ENCODE data around the gene POLD2. TPM values are rescaled to one million over a fixed set of nuclear protein-coding genes. Genes with fewer than 3 reads are reported as not detected.

Gene POLD2
- total and polyA plus RNA-seq, 3 experiments from 2014 or later: 74.1 to 291 (median 279) TPM

DNA sequence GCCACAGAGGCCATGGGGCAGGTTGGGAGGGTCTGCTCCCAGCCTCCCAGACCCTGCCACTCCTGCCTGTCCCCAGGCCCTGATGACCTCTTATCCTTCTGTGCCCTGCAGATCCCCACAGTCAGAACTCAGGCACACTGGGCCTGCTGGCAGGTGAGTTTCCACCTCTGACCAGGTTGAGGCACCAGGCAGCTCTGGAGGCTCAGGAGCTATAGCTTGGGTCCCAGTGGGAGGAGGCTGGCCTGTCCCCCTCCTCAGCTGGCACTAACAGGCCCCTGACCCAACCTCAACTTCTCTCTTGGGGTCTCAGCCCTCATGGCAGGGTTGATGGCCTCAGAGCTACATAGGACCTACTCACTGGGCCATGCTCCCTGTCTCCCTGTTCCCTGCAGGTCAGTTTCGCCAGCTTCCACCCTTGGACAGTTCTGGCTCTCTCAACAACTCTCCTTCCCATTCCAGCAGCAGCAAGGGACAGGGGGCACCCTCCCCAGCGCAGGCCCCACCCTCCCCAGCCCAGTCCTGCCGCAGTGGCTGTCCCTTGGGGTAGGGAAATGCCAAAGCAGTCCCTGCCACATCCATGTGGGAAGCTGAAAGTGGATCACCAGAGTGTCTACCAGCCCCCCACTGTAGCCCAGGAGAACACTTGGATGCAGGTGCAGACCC, 21.9 kb downstream of the POLD2 start:
- Histone ChIP-seq H3K9me3 (ENCODE audit: low read length) (no peaks in the 10 kb centered on the region), H3K4me3 (ENCODE audit: low read length) (no peak overlapping the region), H3K27ac (ENCODE audit: low read depth, low read length) (no peak overlapping the region), H3K4me1 (ENCODE audit: insufficient read depth, low read length) (peaks cover 11% of the 10 kb centered on the region), H3K27me3 (ENCODE audit: insufficient read depth, low read length, poor library complexity, severe bottlenecking) (peaks cover 3% of the 10 kb centered on the region), H3K36me3 (ENCODE audit: insufficient read depth, low read length) (no peaks in the 10 kb centered on the region)
- no peak for DNase-seq
- Mint-ChIP-seq H3K9me3 (no peaks in the 10 kb centered on the region), H3K36me3 (no peaks in the 10 kb centered on the region), H3K4me1 (peaks cover 8 to 17% (median 11%) of the 10 kb centered on the region in 3 donors), H3K4me3 (no peak overlapping the region), H3K27me3 (peaks cover 25 to 33% of the 10 kb centered on the region in 2 donors), H3K27ac (no peak overlapping the region)
- CTCF ChIA-PET: interaction anchor here (1.6 kb wide), 1 partner anchor 11 kb away, joined by 3 read pairs; no protein-coding TSS in a partner anchor
- POLR2A ChIA-PET: no interaction called here

DNA sequence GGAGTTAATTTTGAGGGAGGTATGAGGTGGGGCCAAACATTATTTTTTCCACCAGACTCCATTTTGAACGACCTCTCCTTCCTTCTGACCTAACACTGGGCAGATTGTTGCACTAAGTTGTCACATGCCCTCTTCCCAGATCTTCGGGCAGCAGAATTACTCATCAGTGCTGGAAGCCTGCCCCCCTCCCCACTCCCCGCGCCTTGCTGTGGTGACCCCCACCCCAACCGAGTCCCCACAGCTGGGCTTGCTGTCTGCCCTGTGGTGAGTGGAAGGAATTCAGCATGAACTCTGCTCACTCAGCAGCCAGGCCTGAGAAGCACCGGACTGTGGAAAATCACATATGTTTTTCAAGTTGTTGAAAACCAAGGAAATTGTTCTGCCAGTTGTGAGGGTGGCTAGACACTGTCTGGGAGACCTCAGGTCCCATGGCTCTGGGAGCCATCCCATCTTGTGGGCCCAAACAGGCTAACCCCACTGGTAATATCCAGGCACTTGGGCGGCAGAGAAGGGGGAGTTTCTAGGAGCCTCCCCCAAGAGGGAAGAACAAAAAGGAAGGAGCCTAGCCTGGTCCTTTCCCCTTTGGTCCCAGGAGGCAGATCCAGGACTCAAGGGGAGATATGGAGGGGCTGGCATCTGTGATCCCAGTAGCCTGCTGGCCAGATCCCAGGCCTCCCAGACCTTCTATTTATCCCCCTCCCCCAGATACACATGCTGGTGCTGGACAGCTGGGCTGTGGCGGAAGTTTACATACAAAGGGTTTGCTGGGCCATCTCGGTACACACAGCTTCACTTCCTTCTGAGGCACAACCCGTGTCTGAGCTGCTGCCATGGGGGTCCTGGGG, 22.7 kb downstream of the POLD2 start:
- Mint-ChIP-seq H3K9me3 (no peaks in the 10 kb centered on the region), H3K27ac (no peak overlapping the region), H3K27me3 (peaks cover 23 to 25% of the 10 kb centered on the region in 2 donors), H3K4me1 (peaks cover 5 to 13% (median 7%) of the 10 kb centered on the region in 3 donors), H3K4me3 (no peak overlapping the region), H3K36me3 (no peaks in the 10 kb centered on the region)
- peaks cover 3% of the 10 kb centered on the region for H3K27me3 ChIP-seq (ENCODE audit: insufficient read depth, low read length, poor library complexity, severe bottlenecking)
- no peak for DNase-seq
- CTCF ChIA-PET: interaction anchor here (1.6 kb wide), 1 partner anchor 12 kb away, joined by 3 read pairs; no protein-coding TSS in a partner anchor
- H3K27ac ChIP-seq (ENCODE audit: low read depth, low read length): no peak overlapping the region
- POLR2A ChIA-PET: no interaction called here
- no peaks in the 10 kb centered on the region for H3K36me3 ChIP-seq (ENCODE audit: insufficient read depth, low read length)
- H3K4me3 ChIP-seq (ENCODE audit: low read length): no peak overlapping the region
- H3K4me1 ChIP-seq (ENCODE audit: insufficient read depth, low read length): peaks cover 10% of the 10 kb centered on the region
- no peaks in the 10 kb centered on the region for H3K9me3 ChIP-seq (ENCODE audit: low read length)

DNA sequence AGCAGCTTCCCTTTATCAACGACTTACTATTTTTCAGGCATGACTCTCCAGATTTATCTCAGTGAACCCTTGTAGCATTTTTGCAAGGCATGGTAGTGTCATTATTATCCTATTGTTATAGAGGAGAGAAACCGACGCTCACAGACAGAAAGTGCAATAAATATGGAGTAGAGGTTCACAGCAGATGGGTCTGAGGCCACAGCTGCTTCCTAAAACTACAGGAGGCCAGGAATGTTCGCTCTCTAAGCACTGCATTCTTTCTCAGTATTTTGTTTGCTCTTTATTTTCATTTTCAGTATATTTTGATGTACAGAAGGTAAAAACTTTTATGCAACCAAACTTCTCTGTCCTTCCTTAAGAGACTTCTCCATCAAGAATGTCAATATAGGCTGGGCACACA, 23.7 kb downstream of the POLD2 start:
- POLR2A ChIA-PET: no interaction called here

DNA sequence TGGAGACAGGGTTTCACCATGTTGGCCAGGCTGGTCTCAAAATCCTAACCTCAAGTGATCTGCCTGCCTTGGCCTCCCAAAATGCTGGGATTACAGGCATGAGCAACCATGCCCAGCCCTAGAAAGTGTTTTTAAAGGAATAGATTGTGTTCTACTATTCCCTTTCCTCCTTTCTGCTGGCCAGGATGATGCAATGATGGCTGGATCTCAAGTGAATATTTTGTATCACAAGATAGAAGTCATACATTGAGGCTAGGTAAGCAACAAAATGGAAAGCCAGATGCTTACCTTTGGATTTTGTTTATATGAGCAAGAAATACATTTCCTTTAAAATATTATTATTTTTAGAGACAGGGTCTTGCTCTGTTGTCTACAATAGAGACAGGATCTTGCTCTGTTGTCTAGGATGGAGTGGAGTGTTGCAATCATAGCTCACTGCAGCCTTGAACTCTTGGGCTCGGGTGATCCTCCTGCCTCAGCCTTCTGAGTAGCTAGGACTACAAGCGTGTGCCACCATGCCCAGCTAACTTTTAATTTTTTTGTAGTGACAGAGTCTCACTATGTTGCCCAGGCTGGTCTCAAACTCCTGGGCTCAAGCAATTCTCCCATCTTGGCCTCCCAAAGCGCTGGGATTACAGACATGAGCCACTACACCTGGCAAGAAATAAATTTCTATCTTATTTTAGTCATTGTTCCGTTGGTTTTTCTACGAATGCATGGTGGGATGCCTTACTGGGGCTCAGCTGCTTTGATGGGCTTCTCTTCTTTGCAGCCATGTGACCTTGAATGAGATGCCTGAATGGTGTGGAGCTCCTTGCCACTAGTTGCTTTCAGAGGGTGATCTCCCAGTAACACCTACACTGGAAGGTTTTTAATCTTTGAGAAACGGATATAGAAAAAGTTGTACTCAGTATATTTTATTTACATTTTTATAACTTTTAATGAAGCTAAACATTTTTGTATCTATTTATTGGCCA, 25.0 kb downstream of the POLD2 start:
- Mint-ChIP-seq H3K4me3 (no peak overlapping the region), H3K27me3 (peaks cover 14 to 16% of the 10 kb centered on the region in 2 donors)
- no peaks in the 10 kb centered on the region for H3K4me1 ChIP-seq (ENCODE audit: insufficient read depth, low read length)

More for the DNA sequence above, 23.7 kb downstream of the POLD2 start:
- peaks cover 16 to 18% of the 10 kb centered on the region in 2 donors for H3K27me3 Mint-ChIP-seq
- no peak for DNase-seq
- CTCF ChIA-PET: no interaction called here
- Histone ChIP-seq H3K9me3 (ENCODE audit: low read length) (no peaks in the 10 kb centered on the region), H3K4me3 (ENCODE audit: low read length) (no peak overlapping the region), H3K36me3 (ENCODE audit: insufficient read depth, low read length) (no peaks in the 10 kb centered on the region), H3K27me3 (ENCODE audit: insufficient read depth, low read length, poor library complexity, severe bottlenecking) (peaks cover 3% of the 10 kb centered on the region), H3K4me1 (ENCODE audit: insufficient read depth, low read length) (no peaks in the 10 kb centered on the region), H3K27ac (ENCODE audit: low read depth, low read length) (no peak overlapping the region)
- no peak overlapping the region for H3K27ac Mint-ChIP-seq
- no peaks in the 10 kb centered on the region for H3K9me3 Mint-ChIP-seq
- no peak overlapping the region for H3K4me3 Mint-ChIP-seq
- peaks cover 0 to 3% (median 0%) of the 10 kb centered on the region in 3 donors for H3K4me1 Mint-ChIP-seq
- H3K36me3 Mint-ChIP-seq: no peaks in the 10 kb centered on the region

DNA sequence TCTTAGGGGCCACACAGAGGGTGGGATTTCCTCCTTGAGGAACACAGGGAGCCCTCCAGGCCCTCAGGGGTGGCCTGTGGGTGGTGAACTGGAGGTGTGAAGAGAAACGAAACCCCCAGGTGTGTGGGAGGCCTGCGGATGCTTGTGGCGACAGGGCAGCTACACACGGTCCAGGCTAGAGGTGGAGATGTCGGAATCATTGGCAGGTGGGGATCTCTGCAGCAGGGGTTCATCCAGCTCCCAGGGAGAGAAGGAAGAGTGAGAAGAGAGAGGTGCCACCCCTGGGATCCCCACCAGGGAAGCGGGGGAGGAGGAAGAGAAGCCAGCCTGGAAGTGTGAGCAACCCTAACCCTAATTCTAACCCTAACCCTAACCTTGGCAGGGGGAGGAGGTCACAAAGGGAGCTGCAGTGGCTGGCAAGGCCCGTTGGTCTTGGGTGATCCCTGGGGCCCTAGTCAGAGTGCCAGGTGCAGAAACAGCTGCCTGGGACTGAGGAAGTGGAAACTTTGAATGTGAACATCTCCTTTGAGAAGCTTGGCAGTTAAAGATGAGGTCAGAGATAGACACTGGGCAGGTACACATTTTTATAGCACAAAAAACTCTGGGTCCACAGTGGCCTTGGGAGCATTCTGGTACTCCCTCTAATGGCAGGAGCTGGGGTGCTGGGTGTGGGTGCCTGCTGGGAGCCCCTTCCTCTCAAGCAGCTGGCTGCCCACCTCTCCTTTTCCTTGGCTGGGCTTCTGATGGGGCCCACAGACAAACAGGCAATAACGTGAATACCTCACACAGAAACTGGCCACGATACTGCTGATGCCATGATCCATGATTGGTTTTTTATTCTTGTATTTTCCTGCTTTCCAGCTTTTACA, 26.1 kb downstream of the POLD2 start:
- no peak overlapping the region for H3K4me3 Mint-ChIP-seq
- no peak for DNase-seq
- Histone ChIP-seq H3K4me3 (ENCODE audit: low read length) (no peak overlapping the region), H3K27me3 (ENCODE audit: insufficient read depth, low read length, poor library complexity, severe bottlenecking) (no peaks in the 10 kb centered on the region), H3K36me3 (ENCODE audit: insufficient read depth, low read length) (no peaks in the 10 kb centered on the region), H3K4me1 (ENCODE audit: insufficient read depth, low read length) (no peaks in the 10 kb centered on the region), H3K27ac (ENCODE audit: low read depth, low read length) (no peak overlapping the region), H3K9me3 (ENCODE audit: low read length) (no peaks in the 10 kb centered on the region)
- H3K9me3 Mint-ChIP-seq: no peaks in the 10 kb centered on the region
- H3K27me3 Mint-ChIP-seq: peaks cover 3 to 9% of the 10 kb centered on the region in 2 donors
- no peaks in the 10 kb centered on the region for H3K4me1 Mint-ChIP-seq
- no peak overlapping the region for H3K27ac Mint-ChIP-seq
- ChIA-PET CTCF (no interaction called here), POLR2A (no interaction called here)
- no peaks in the 10 kb centered on the region for H3K36me3 Mint-ChIP-seq

More for the DNA sequence above, 25.0 kb downstream of the POLD2 start:
- Histone ChIP-seq H3K4me3 (ENCODE audit: low read length) (no peak overlapping the region), H3K27me3 (ENCODE audit: insufficient read depth, low read length, poor library complexity, severe bottlenecking) (no peaks in the 10 kb centered on the region), H3K9me3 (ENCODE audit: low read length) (no peaks in the 10 kb centered on the region), H3K36me3 (ENCODE audit: insufficient read depth, low read length) (no peaks in the 10 kb centered on the region), H3K27ac (ENCODE audit: low read depth, low read length) (no peak overlapping the region)
- ChIA-PET POLR2A (no interaction called here), CTCF (no interaction called here)
- Mint-ChIP-seq H3K9me3 (no peaks in the 10 kb centered on the region), H3K36me3 (no peaks in the 10 kb centered on the region), H3K27ac (no peak overlapping the region), H3K4me1 (peaks cover 0 to 2% (median 0%) of the 10 kb centered on the region in 3 donors)
- DNase-seq: no peak

DNA sequence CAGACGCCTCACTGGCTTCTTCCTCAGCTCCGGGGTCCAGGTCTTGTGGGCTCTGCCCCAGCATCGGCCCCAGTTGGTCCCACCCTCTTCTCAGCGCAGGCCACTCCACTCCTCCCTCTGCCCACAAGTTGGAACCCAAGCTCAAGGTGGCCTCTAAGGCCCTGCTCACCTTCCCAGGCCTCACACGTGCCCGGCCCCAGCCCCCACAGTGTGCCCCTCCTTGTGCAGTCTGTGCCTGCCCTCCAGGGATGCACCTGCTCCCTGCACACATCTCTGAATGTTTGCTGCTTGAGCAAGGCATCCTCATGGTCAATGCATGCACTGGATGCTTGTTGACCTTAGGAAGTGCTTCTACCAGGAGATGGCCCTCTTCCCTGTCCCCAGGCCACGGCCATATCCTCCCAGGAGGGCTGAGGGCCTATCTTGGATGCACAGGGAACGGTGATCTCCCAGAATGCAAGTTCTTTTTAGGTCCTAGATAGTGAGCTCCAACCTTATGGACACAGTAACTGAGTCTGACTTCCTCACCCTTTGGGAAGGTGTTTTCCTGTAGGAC, 26.9 kb downstream of the POLD2 start:
- no peaks in the 10 kb centered on the region for H3K27me3 ChIP-seq (ENCODE audit: insufficient read depth, low read length, poor library complexity, severe bottlenecking)
- no peaks in the 10 kb centered on the region for H3K9me3 Mint-ChIP-seq
- H3K4me1 Mint-ChIP-seq: no peaks in the 10 kb centered on the region
- no peaks in the 10 kb centered on the region for H3K36me3 ChIP-seq (ENCODE audit: insufficient read depth, low read length)
- no peak overlapping the region for H3K4me3 ChIP-seq (ENCODE audit: low read length)
- H3K27me3 Mint-ChIP-seq: peaks cover 0 to 8% of the 10 kb centered on the region in 2 donors
- CTCF ChIA-PET: no interaction called here
- no peaks in the 10 kb centered on the region for H3K36me3 Mint-ChIP-seq
- POLR2A ChIA-PET: no interaction called here
- no peak overlapping the region for H3K4me3 Mint-ChIP-seq
- no peaks in the 10 kb centered on the region for H3K4me1 ChIP-seq (ENCODE audit: insufficient read depth, low read length)
- DNase-seq: no peak
- H3K27ac ChIP-seq (ENCODE audit: low read depth, low read length): no peak overlapping the region
- H3K9me3 ChIP-seq (ENCODE audit: low read length): no peaks in the 10 kb centered on the region
- H3K27ac Mint-ChIP-seq: no peak overlapping the region

DNA sequence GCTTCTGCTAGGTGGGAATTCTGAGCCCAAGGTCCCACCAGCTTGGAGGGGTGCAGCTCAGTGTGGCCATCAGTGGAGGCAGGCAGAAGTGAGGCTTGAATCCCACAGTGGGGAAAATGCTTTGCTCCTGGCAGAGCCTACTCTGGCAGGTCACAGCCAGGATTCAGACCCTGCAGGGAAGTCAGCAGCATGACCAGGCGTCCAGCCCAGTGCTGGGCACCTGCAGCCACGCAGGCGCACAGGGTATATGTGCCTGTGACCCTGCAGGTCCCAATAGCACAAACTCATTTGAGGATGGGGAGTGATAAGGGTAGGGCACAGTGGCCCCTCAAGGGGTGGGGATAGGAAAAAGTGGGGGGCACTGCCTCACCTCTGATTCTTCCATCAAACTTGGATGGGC, 27.6 kb downstream of the POLD2 start:
- Histone ChIP-seq H3K4me1 (ENCODE audit: insufficient read depth, low read length) (no peaks in the 10 kb centered on the region), H3K27ac (ENCODE audit: low read depth, low read length) (no peak overlapping the region), H3K9me3 (ENCODE audit: low read length) (no peaks in the 10 kb centered on the region), H3K36me3 (ENCODE audit: insufficient read depth, low read length) (no peaks in the 10 kb centered on the region), H3K4me3 (ENCODE audit: low read length) (no peak overlapping the region), H3K27me3 (ENCODE audit: insufficient read depth, low read length, poor library complexity, severe bottlenecking) (no peaks in the 10 kb centered on the region)
- no peak for DNase-seq
- no peaks in the 10 kb centered on the region for H3K4me1 Mint-ChIP-seq
- no peak overlapping the region for H3K4me3 Mint-ChIP-seq
- no peak overlapping the region for H3K27ac Mint-ChIP-seq
- no peaks in the 10 kb centered on the region for H3K9me3 Mint-ChIP-seq
- ChIA-PET CTCF (no interaction called here), POLR2A (no interaction called here)
- peaks cover 2 to 8% of the 10 kb centered on the region in 2 donors for H3K27me3 Mint-ChIP-seq
- H3K36me3 Mint-ChIP-seq: no peaks in the 10 kb centered on the region

All from CD8-positive, alpha-beta memory T cell (primary cell).